ENCODE data around the gene NMT1. TPM values are rescaled to one million over a fixed set of nuclear protein-coding genes. Genes with fewer than 3 reads are reported as not detected.

NMT1 gene
- total RNA-seq, 1 donor from 2014 or later, result 75.8 TPM

- DNase-seq, result peak; percentile 63
Measured at GRCh38 chr17:45150911-45151809, 90.0 kb downstream of the NMT1 start.

- no peak for DNase-seq
Measured at GRCh38 chr17:45155029-45155428, 93.9 kb downstream of the NMT1 start.

- no peak for DNase-seq
Measured at GRCh38 chr17:45155483-45155882, 94.4 kb downstream of the NMT1 start.

- no peak for DNase-seq
Measured at GRCh38 chr17:45156242-45156641, 95.1 kb downstream of the NMT1 start.

Small RNA genes lying within 50 kb of the gene (small RNA-seq; reads per million reads assigned to genes)
- gene MIR6784 (ENCODE audit: low replicate concordance), result 0.16 reads per million, percentile 9 among the genes with 10 or more reads in this experiment
- not detected for gene RF00019 (ENCODE audit: low replicate concordance)

Other genes with a start within 250 kb of the NMT1 start
- gene GJC1, start 231.0 kb upstream of the NMT1 start, total RNA-seq, result 29.1 TPM
- gene HIGD1B, start 213.4 kb upstream of the NMT1 start, total RNA-seq, result 3.9 TPM
- 92.0 TPM for gene EFTUD2, start 161.9 kb upstream of the NMT1 start, total RNA-seq
- 1.7 TPM for gene GFAP, start 145.8 kb upstream of the NMT1 start, total RNA-seq
- gene KIF18B, start 113.5 kb upstream of the NMT1 start, total RNA-seq, result 3.6 TPM
- gene C1QL1, start 93.0 kb upstream of the NMT1 start, total RNA-seq, result 1.2 TPM
- gene DCAKD, start 9.7 kb upstream of the NMT1 start, total RNA-seq, result 42.6 TPM
- 70.9 TPM for gene PLCD3, start 71.2 kb downstream of the NMT1 start, total RNA-seq
- gene ACBD4, start 74.4 kb downstream of the NMT1 start, total RNA-seq, result 7.1 TPM
- gene HEXIM1, start 87.2 kb downstream of the NMT1 start, total RNA-seq, result 20.3 TPM
- gene HEXIM2, start 100.6 kb downstream of the NMT1 start, total RNA-seq, result 5.6 TPM
- gene FMNL1, start 160.6 kb downstream of the NMT1 start, total RNA-seq, result 8.2 TPM
- not detected for gene SPATA32, start 200.8 kb downstream of the NMT1 start, total RNA-seq